Measurements from ENCODE around the gene RSPH3. TPM values are rescaled to one million over a fixed set of nuclear protein-coding genes. Genes with fewer than 3 reads are reported as not detected.

The RSPH3 gene
- total and polyA plus RNA-seq, 2 of the 8 experiments (the other 6 are each of a cell fraction or from before 2014, with no cell fraction given) = 0.60 to 2.7 TPM

GRCh38 chr6:158999666-159000403, at the start of gene RSPH3 (continued):
- TF ChIP-seq RNF2 (IDR thresholded peaks at IDR 0.05; ENCODE audit: borderline replicate concordance, low read depth, low read length, missing control alignments, poor library complexity, severe bottlenecking) (no peak), POLR2AphosphoS5 (IDR thresholded peaks at IDR 0.05; ENCODE audit: low read depth, low read length) (peak; percentile 96), GABPA (IDR thresholded peaks at IDR 0.05; ENCODE audit: borderline replicate concordance, insufficient read depth, low read length) (peak; percentile 100), SUZ12 (IDR thresholded peaks at IDR 0.05; ENCODE audit: low read length) (no peak), POLR2A (IDR thresholded peaks at IDR 0.05; ENCODE audit: control extremely low read depth in 1 of 2, low read depth in 2 of 2, low read length in 2 of 2) (peak; percentile 96 to 98), SIX5 (IDR thresholded peaks at IDR 0.05; ENCODE audit: low read depth, low read length) (no peak), CHD1 (IDR thresholded peaks at IDR 0.05; ENCODE audit: low read depth, low read length) (0 out of 2 replicates have a peak, but pooled peaks have one; percentile 11), USF2 (IDR thresholded peaks at IDR 0.05; ENCODE audit: low read length) (no peak; the same call in 1 of the 2 replicates), SAP30 (IDR thresholded peaks at IDR 0.05; ENCODE audit: insufficient read depth, insufficient replicate concordance, low read length) (no peak), CTCF (IDR thresholded peaks at IDR 0.05; ENCODE audit: control extremely low read depth in 1 of 3, insufficient read depth in 1 of 3, low read depth in 1 of 3, low read length in 3 of 3) (peak; percentile 16 to 18 (median 17); a peak in 2 of 4 replicates), MAX (IDR thresholded peaks at IDR 0.05) (peak; percentile 99), BRCA1 (IDR thresholded peaks at IDR 0.05; ENCODE audit: low read depth, low read length) (no peak), JUN (IDR thresholded peaks at IDR 0.05; ENCODE audit: low read depth, low read length) (no peak), ASH2L (IDR thresholded peaks at IDR 0.05; ENCODE audit: low read length) (peak; percentile 96)

All from H1 (cell line).